ENCODE data around the gene TSKU. TPM values are rescaled to one million over a fixed set of nuclear protein-coding genes. Genes with fewer than 3 reads are reported as not detected.

TSKU gene
- total RNA-seq, 2 donors from 2014 or later = 32.7 to 51.7 TPM

DNA sequence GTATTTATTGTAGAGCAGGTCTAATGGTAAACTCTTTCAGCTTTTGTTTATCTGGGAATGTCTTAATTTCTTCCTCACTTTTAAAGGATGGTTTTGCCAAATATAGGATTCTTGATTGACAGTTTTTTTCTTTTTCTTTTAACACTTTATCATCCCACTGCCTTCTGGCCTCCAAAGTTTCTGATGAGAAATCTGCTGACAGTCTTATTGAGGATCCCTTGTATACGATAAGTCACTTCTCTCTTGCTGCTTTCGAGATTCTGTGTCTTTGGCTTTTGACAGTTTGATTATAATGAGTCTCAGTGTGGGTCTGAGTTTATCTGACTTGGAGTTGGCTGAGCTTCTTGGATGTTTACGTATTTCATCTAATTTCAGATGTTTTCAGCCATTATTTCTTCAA lies 6.7 kb upstream of the TSKU start:
- Histone ChIP-seq H3K36me3 (replicated peaks in 1 of 2; ENCODE audit: insufficient read depth in 1 of 2, low read depth in 2 of 2) (no peaks in the 10 kb centered on the region), H3K9me3 (peaks cover 0 to 17% (median 0%) of the 10 kb centered on the region in 3 donors), H3K4me1 (peaks cover 24% of the 10 kb centered on the region), H3K4me3 (no peak overlapping the region), H3K27ac (no peak overlapping the region), H3K27me3 (no peaks in the 10 kb centered on the region)
- DNase-seq (no peak), ATAC-seq (no peak)
- no peak for TF ChIP-seq POLR2A (IDR thresholded peaks at IDR 0.05)
- TF ChIP-seq, protein P1, sequence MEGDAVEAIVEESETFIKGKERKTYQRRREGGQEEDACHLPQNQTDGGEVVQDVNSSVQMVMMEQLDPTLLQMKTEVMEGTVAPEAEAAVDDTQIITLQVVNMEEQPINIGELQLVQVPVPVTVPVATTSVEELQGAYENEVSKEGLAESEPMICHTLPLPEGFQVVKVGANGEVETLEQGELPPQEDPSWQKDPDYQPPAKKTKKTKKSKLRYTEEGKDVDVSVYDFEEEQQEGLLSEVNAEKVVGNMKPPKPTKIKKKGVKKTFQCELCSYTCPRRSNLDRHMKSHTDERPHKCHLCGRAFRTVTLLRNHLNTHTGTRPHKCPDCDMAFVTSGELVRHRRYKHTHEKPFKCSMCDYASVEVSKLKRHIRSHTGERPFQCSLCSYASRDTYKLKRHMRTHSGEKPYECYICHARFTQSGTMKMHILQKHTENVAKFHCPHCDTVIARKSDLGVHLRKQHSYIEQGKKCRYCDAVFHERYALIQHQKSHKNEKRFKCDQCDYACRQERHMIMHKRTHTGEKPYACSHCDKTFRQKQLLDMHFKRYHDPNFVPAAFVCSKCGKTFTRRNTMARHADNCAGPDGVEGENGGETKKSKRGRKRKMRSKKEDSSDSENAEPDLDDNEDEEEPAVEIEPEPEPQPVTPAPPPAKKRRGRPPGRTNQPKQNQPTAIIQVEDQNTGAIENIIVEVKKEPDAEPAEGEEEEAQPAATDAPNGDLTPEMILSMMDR (IDR thresholded peaks at IDR 0.05) = no peak
- WGBS, 2 donors = 79 to 90% methylated on average over 3 of the region's 3 CpGs
- intact Hi-C loops (cut with DNase I) = no loop called here

DNA sequence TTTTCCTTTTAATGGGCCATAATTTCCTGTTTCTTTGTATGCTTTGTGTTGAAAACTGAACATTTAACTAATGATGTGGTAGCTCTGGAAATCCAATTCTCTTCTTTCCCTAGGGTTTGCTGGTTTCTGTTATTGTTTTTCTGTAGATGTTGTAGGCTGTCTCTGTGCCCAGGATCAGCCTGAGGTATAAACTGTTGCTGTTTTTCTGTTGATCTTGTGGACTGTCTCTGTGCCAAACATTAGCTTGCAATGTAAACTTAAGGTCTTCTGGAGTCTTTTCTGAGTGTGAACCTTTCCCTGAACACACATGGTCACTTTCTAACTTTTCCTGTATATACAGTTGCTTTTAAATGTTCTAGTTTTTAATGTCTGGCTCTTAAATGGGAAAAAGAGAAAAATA lies 5.9 kb upstream of the TSKU start:
- H3K4me3 ChIP-seq = no peak overlapping the region
- no peak for ATAC-seq
- no peak for DNase-seq
- TF ChIP-seq, protein P1 (IDR thresholded peaks at IDR 0.05) = no peak
- no peak for TF ChIP-seq POLR2A (IDR thresholded peaks at IDR 0.05)
- peaks cover 0 to 17% (median 0%) of the 10 kb centered on the region in 3 donors for H3K9me3 ChIP-seq
- H3K4me1 ChIP-seq = peaks cover 24% of the 10 kb centered on the region
- no peaks in the 10 kb centered on the region for H3K27me3 ChIP-seq
- no peaks in the 10 kb centered on the region for H3K36me3 ChIP-seq (replicated peaks in 1 of 2; ENCODE audit: insufficient read depth in 1 of 2, low read depth in 2 of 2)
- no peak overlapping the region for H3K27ac ChIP-seq
- intact Hi-C loops (cut with DNase I) = no loop called here

DNA sequence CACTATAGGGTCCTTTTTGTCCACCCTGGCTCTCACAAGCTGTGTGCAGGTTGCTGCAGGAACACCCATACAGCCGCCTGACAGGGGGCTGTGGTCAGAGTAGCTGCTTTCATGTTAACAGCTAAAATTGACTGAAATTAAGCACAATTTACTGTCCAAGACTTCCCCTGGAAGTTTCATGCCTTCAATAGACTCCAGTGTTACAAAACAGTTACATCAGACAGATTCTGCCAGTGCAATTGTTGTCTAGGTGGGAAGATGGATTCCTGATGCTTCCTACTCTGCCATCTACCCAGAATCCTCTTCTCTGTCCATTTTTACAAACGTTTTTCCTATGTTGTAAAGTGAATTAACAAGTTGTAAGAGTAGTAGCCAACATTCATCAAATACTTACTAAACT lies 5.3 kb upstream of the TSKU start:
- H3K27me3 ChIP-seq = no peaks in the 10 kb centered on the region
- intact Hi-C loops (cut with DNase I) = no loop called here
- ATAC-seq (no peak), DNase-seq (no peak)
- no peak overlapping the region for H3K4me3 ChIP-seq
- H3K9me3 ChIP-seq = peaks cover 0 to 17% (median 0%) of the 10 kb centered on the region in 3 donors
- WGBS, 2 donors = 13 to 48% methylated on average over 1 to 2 of the region's 2 CpGs
- peaks cover 24% of the 10 kb centered on the region for H3K4me1 ChIP-seq
- no peaks in the 10 kb centered on the region for H3K36me3 ChIP-seq (replicated peaks in 1 of 2; ENCODE audit: insufficient read depth in 1 of 2, low read depth in 2 of 2)
- TF ChIP-seq POLR2A (IDR thresholded peaks at IDR 0.05) = no peak
- TF ChIP-seq, protein P1 (IDR thresholded peaks at IDR 0.05) = no peak
- H3K27ac ChIP-seq = no peak overlapping the region

DNA sequence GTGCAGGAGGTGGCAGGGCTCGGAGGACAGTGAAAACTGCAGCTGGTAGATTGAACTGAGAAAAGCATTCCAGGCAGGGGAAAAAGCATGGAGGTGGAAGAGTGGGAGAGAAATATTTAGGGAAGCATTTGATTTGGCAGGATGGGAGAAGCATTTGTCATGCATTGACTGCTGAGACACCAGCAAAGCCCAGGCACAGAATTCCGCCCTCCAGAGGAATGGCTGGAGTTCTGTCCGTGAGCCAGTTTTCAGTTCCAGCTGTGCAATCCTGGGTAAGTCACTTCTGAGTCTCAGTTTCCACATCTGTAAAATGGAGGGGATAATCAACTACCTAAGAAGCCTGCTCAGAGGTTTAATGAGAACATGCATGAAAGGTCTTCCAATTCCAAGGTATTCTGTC lies 4.3 kb upstream of the TSKU start:
- 96% methylated on average over 3 of the region's 3 CpGs for WGBS, 2 donors
- no peak overlapping the region for H3K4me3 ChIP-seq
- H3K9me3 ChIP-seq = peaks cover 0 to 17% (median 0%) of the 10 kb centered on the region in 3 donors
- H3K27ac ChIP-seq = no peak overlapping the region
- no peak for ATAC-seq
- intact Hi-C loops (cut with DNase I) = no loop called here
- H3K4me1 ChIP-seq = peaks cover 22% of the 10 kb centered on the region
- H3K27me3 ChIP-seq = no peaks in the 10 kb centered on the region
- DNase-seq = no peak
- H3K36me3 ChIP-seq (replicated peaks in 1 of 2; ENCODE audit: insufficient read depth in 1 of 2, low read depth in 2 of 2) = no peaks in the 10 kb centered on the region
- TF ChIP-seq, protein P1 (IDR thresholded peaks at IDR 0.05) = no peak
- TF ChIP-seq POLR2A (IDR thresholded peaks at IDR 0.05) = no peak

DNA sequence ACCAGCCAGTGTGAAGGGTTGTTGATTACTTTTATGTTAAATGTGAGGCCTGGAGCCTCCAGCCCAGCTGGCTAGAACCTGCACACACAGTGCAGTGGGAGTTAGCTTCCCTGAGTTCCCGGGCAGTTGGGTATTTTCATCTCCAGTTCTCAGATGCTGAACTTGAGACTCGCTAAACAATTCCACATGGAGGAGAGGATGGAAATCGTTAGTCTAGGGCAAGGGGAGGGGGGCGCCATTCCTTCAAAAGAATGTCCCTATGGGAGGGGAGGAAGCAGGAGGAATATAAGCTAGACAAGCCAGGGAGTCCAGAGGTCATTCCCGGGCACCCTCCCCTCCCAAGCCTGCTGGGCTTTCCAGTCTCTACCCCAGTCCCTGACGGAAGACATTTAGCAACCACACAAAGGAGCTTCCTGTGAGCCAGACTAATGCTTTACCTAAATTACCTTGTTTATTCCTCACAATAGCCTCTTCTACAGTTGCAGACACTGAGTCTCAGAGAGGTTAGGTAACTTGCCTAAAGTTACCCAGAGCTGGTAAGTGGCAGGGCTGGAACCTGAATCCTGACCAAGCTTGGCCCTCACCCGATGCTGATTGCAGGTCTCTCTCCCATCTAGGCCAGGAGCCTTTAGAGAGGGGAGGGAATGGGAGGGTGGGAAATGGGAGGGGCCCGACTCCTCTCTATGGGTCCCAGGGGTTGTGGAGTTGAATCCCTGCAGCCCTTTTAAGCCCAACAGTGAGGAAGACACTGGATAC lies 1.9 kb upstream of the TSKU start:
- Histone ChIP-seq H3K27me3 (no peaks in the 10 kb centered on the region), H3K4me1 (peaks cover 34% of the 10 kb centered on the region), H3K27ac (no peak overlapping the region), H3K36me3 (replicated peaks in 1 of 2; ENCODE audit: insufficient read depth in 1 of 2, low read depth in 2 of 2) (no peaks in the 10 kb centered on the region), H3K4me3 (no peak overlapping the region), H3K9me3 (peaks cover 0 to 17% (median 0%) of the 10 kb centered on the region in 3 donors)
- no peak for DNase-seq
- WGBS, 2 donors = 65% methylated on average over 8 of the region's 8 CpGs
- intact Hi-C loops (cut with DNase I) = no loop called here
- no peak for TF ChIP-seq POLR2A (IDR thresholded peaks at IDR 0.05)
- TF ChIP-seq, protein P1 (IDR thresholded peaks at IDR 0.05) = no peak
- no peak for ATAC-seq
